HG02938 (cell line): ENCODE measurements around the gene RIPOR3.
"Not testable (repeated sequence)": the region's sequence is repeated elsewhere in the genome, so short reads cannot be mapped to it uniquely, and the experiment has no call there.

ENCODE experiments used
- ATAC-seq: cut with Tn5 transposase; IDR thresholded peaks from one replicate; pipeline ENCODE4 v1.9.1; 2021; ENCODE audit warnings: mild to moderate bottlenecking, moderate library complexity; ENCODE audit not compliant: unreplicated experiment

The RIPOR3 gene

GRCh38 chr20:50559856-50560638 is 131.3 kb downstream of the RIPOR3 start:
- no peak for ATAC-seq

GRCh38 chr20:50559149-50559548 is 132.2 kb downstream of the RIPOR3 start:
- ATAC-seq = no peak

GRCh38 chr20:50558483-50558925 is 132.8 kb downstream of the RIPOR3 start:
- ATAC-seq = no peak

- ATAC-seq = no peak
Observed at GRCh38 chr20:50557549-50558134, 133.7 kb downstream of the RIPOR3 start.

- no peak for ATAC-seq
Observed at GRCh38 chr20:50555662-50556061, 135.7 kb downstream of the RIPOR3 start.

GRCh38 chr20:50554694-50555579 is 136.4 kb downstream of the RIPOR3 start:
- ATAC-seq = no peak

GRCh38 chr20:50552979-50553378 is 138.4 kb downstream of the RIPOR3 start:
- no peak for ATAC-seq

- no peak for ATAC-seq
Observed at GRCh38 chr20:50551288-50551687, 140.1 kb downstream of the RIPOR3 start.

GRCh38 chr20:50550531-50550930 is 140.8 kb downstream of the RIPOR3 start:
- ATAC-seq = no peak

GRCh38 chr20:50548396-50548795 is 142.9 kb downstream of the RIPOR3 start:
- ATAC-seq = no peak

GRCh38 chr20:50547964-50548363 is 143.4 kb downstream of the RIPOR3 start:
- no peak for ATAC-seq

- no peak for ATAC-seq
Observed at GRCh38 chr20:50546729-50547314, 144.5 kb downstream of the RIPOR3 start.

- ATAC-seq = no peak
Observed at GRCh38 chr20:50545126-50545525, 146.2 kb downstream of the RIPOR3 start.

- ATAC-seq = no peak
Observed at GRCh38 chr20:50543326-50543725, 148.0 kb downstream of the RIPOR3 start.

- peak; percentile 39 for ATAC-seq
Observed at GRCh38 chr20:50541606-50542041, 149.7 kb downstream of the RIPOR3 start.

- peak; percentile 16 for ATAC-seq
Observed at GRCh38 chr20:50540620-50541605, 150.4 kb downstream of the RIPOR3 start.

- ATAC-seq = not testable (repeated sequence)
Observed at GRCh38 chr20:50539798-50540197, 151.5 kb downstream of the RIPOR3 start.

GRCh38 chr20:50538276-50538675 is 153.1 kb downstream of the RIPOR3 start:
- ATAC-seq = no peak

- no peak for ATAC-seq
Observed at GRCh38 chr20:50537546-50538201, 153.7 kb downstream of the RIPOR3 start.
